ENCODE measurements around the gene PADI3.

The PADI3 gene

GRCh38 chr1:17265162-17265561 lies 16.3 kb downstream of the PADI3 start:
- no peaks in the 10 kb centered on the region for H3K36me3 ChIP-seq (ENCODE audit: control insufficient read depth, insufficient read depth, low read length)
- H3K9ac ChIP-seq (ENCODE audit: low read depth, low read length) = no peak overlapping the region
- H3K9me3 ChIP-seq (ENCODE audit: control insufficient read depth, insufficient read depth, low read length) = no peaks in the 10 kb centered on the region
- H3K4me1 ChIP-seq (ENCODE audit: control insufficient read depth, insufficient read depth, low read length) = no peaks in the 10 kb centered on the region
- no peak overlapping the region for H3K4me3 ChIP-seq (ENCODE audit: low read depth, low read length)
- H3K27me3 ChIP-seq (ENCODE audit: control insufficient read depth, insufficient read depth, low read length) = no peaks in the 10 kb centered on the region

GRCh38 chr1:17265950-17266349 lies 17.1 kb downstream of the PADI3 start:
- Histone ChIP-seq H3K36me3 (ENCODE audit: control insufficient read depth, insufficient read depth, low read length) (no peaks in the 10 kb centered on the region), H3K4me3 (ENCODE audit: low read depth, low read length) (no peak overlapping the region), H3K4me1 (ENCODE audit: control insufficient read depth, insufficient read depth, low read length) (no peaks in the 10 kb centered on the region), H3K9me3 (ENCODE audit: control insufficient read depth, insufficient read depth, low read length) (no peaks in the 10 kb centered on the region), H3K27me3 (ENCODE audit: control insufficient read depth, insufficient read depth, low read length) (no peaks in the 10 kb centered on the region), H3K9ac (ENCODE audit: low read depth, low read length) (no peak overlapping the region)

GRCh38 chr1:17270891-17271765 lies 22.2 kb downstream of the PADI3 start:
- H3K27me3 ChIP-seq (ENCODE audit: control insufficient read depth, insufficient read depth, low read length) = no peaks in the 10 kb centered on the region
- H3K9me3 ChIP-seq (ENCODE audit: control insufficient read depth, insufficient read depth, low read length) = no peaks in the 10 kb centered on the region
- H3K9ac ChIP-seq (ENCODE audit: low read depth, low read length) = no peak overlapping the region

GRCh38 chr1:17272066-17272465 lies 23.2 kb downstream of the PADI3 start:
- Histone ChIP-seq H3K9me3 (ENCODE audit: control insufficient read depth, insufficient read depth, low read length) (no peaks in the 10 kb centered on the region), H3K4me3 (ENCODE audit: low read depth, low read length) (no peak overlapping the region), H3K4me1 (ENCODE audit: control insufficient read depth, insufficient read depth, low read length) (no peaks in the 10 kb centered on the region), H3K27me3 (ENCODE audit: control insufficient read depth, insufficient read depth, low read length) (no peaks in the 10 kb centered on the region), H3K36me3 (ENCODE audit: control insufficient read depth, insufficient read depth, low read length) (no peaks in the 10 kb centered on the region), H3K9ac (ENCODE audit: low read depth, low read length) (no peak overlapping the region)

More at GRCh38 chr1:17270891-17271765, 22.2 kb downstream of the PADI3 start:
- Histone ChIP-seq H3K36me3 (ENCODE audit: control insufficient read depth, insufficient read depth, low read length) (no peaks in the 10 kb centered on the region), H3K4me3 (ENCODE audit: low read depth, low read length) (no peak overlapping the region), H3K4me1 (ENCODE audit: control insufficient read depth, insufficient read depth, low read length) (no peaks in the 10 kb centered on the region)

GRCh38 chr1:17272646-17273045 lies 23.7 kb downstream of the PADI3 start:
- H3K36me3 ChIP-seq (ENCODE audit: control insufficient read depth, insufficient read depth, low read length) = no peaks in the 10 kb centered on the region
- H3K9me3 ChIP-seq (ENCODE audit: control insufficient read depth, insufficient read depth, low read length) = no peaks in the 10 kb centered on the region
- no peak overlapping the region for H3K4me3 ChIP-seq (ENCODE audit: low read depth, low read length)
- H3K9ac ChIP-seq (ENCODE audit: low read depth, low read length) = no peak overlapping the region
- H3K27me3 ChIP-seq (ENCODE audit: control insufficient read depth, insufficient read depth, low read length) = no peaks in the 10 kb centered on the region
- no peaks in the 10 kb centered on the region for H3K4me1 ChIP-seq (ENCODE audit: control insufficient read depth, insufficient read depth, low read length)

- Histone ChIP-seq H3K4me3 (ENCODE audit: low read depth, low read length) (no peak overlapping the region), H3K9ac (ENCODE audit: low read depth, low read length) (no peak overlapping the region), H3K36me3 (ENCODE audit: control insufficient read depth, insufficient read depth, low read length) (no peaks in the 10 kb centered on the region), H3K27me3 (ENCODE audit: control insufficient read depth, insufficient read depth, low read length) (no peaks in the 10 kb centered on the region), H3K4me1 (ENCODE audit: control insufficient read depth, insufficient read depth, low read length) (no peaks in the 10 kb centered on the region), H3K9me3 (ENCODE audit: control insufficient read depth, insufficient read depth, low read length) (no peaks in the 10 kb centered on the region)
Observed at GRCh38 chr1:17273096-17273495, 24.2 kb downstream of the PADI3 start.

GRCh38 chr1:17274186-17275170 lies 25.6 kb downstream of the PADI3 start:
- H3K36me3 ChIP-seq (ENCODE audit: control insufficient read depth, insufficient read depth, low read length) = no peaks in the 10 kb centered on the region
- H3K4me1 ChIP-seq (ENCODE audit: control insufficient read depth, insufficient read depth, low read length) = no peaks in the 10 kb centered on the region
- no peaks in the 10 kb centered on the region for H3K27me3 ChIP-seq (ENCODE audit: control insufficient read depth, insufficient read depth, low read length)
- H3K9ac ChIP-seq (ENCODE audit: low read depth, low read length) = no peak overlapping the region
- no peak overlapping the region for H3K4me3 ChIP-seq (ENCODE audit: low read depth, low read length)
- no peaks in the 10 kb centered on the region for H3K9me3 ChIP-seq (ENCODE audit: control insufficient read depth, insufficient read depth, low read length)

- Histone ChIP-seq H3K36me3 (ENCODE audit: control insufficient read depth, insufficient read depth, low read length) (no peaks in the 10 kb centered on the region), H3K9me3 (ENCODE audit: control insufficient read depth, insufficient read depth, low read length) (no peaks in the 10 kb centered on the region), H3K27me3 (ENCODE audit: control insufficient read depth, insufficient read depth, low read length) (no peaks in the 10 kb centered on the region), H3K4me3 (ENCODE audit: low read depth, low read length) (no peak overlapping the region), H3K4me1 (ENCODE audit: control insufficient read depth, insufficient read depth, low read length) (no peaks in the 10 kb centered on the region), H3K9ac (ENCODE audit: low read depth, low read length) (no peak overlapping the region)
Observed at GRCh38 chr1:17276568-17276967, 27.7 kb downstream of the PADI3 start.

GRCh38 chr1:17277511-17278159 lies 28.7 kb downstream of the PADI3 start:
- Histone ChIP-seq H3K9ac (ENCODE audit: low read depth, low read length) (no peak overlapping the region), H3K4me1 (ENCODE audit: control insufficient read depth, insufficient read depth, low read length) (no peaks in the 10 kb centered on the region), H3K36me3 (ENCODE audit: control insufficient read depth, insufficient read depth, low read length) (no peaks in the 10 kb centered on the region), H3K27me3 (ENCODE audit: control insufficient read depth, insufficient read depth, low read length) (no peaks in the 10 kb centered on the region), H3K4me3 (ENCODE audit: low read depth, low read length) (no peak overlapping the region), H3K9me3 (ENCODE audit: control insufficient read depth, insufficient read depth, low read length) (no peaks in the 10 kb centered on the region)

GRCh38 chr1:17278996-17279830 lies 30.3 kb downstream of the PADI3 start:
- Histone ChIP-seq H3K27me3 (ENCODE audit: control insufficient read depth, insufficient read depth, low read length) (no peaks in the 10 kb centered on the region), H3K9me3 (ENCODE audit: control insufficient read depth, insufficient read depth, low read length) (no peaks in the 10 kb centered on the region), H3K4me1 (ENCODE audit: control insufficient read depth, insufficient read depth, low read length) (no peaks in the 10 kb centered on the region), H3K36me3 (ENCODE audit: control insufficient read depth, insufficient read depth, low read length) (no peaks in the 10 kb centered on the region), H3K4me3 (ENCODE audit: low read depth, low read length) (no peak overlapping the region), H3K9ac (ENCODE audit: low read depth, low read length) (no peak overlapping the region)

GRCh38 chr1:17280436-17280835 lies 31.5 kb downstream of the PADI3 start:
- Histone ChIP-seq H3K9ac (ENCODE audit: low read depth, low read length) (no peak overlapping the region), H3K27me3 (ENCODE audit: control insufficient read depth, insufficient read depth, low read length) (no peaks in the 10 kb centered on the region), H3K4me1 (ENCODE audit: control insufficient read depth, insufficient read depth, low read length) (no peaks in the 10 kb centered on the region), H3K36me3 (ENCODE audit: control insufficient read depth, insufficient read depth, low read length) (no peaks in the 10 kb centered on the region), H3K9me3 (ENCODE audit: control insufficient read depth, insufficient read depth, low read length) (no peaks in the 10 kb centered on the region), H3K4me3 (ENCODE audit: low read depth, low read length) (no peak overlapping the region)
